GM19455 (cell line): Measurements from ENCODE around the gene DMD.
A peak's percentile ranks its signal among the peaks of the same experiment; 100 is the strongest.

ENCODE experiments used
- ATAC-seq: cut with Tn5 transposase; IDR thresholded peaks from one replicate; pipeline ENCODE4 v1.9.1; 2021; ENCODE audit not compliant: unreplicated experiment

Gene DMD

DNA sequence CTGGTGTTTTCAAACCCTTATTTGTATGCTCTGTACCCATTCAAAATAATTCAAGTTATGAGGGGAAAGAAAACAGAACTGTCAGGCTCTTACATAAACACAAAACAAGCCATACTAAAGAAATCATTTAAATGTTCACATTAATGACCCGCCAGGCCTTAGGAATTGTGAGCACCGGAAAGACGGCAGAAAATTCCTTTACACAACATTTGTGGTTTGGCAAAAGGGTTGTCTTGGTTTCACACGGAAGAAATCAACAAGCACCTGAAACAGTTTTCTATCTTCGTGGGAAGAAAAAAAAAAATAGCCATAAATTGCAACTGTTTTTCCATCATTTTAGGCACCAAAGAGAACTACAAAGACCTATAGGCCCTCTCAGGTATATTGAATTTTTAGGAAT lies 1951.0 kb downstream of the DMD start:
- ATAC-seq: no peak

DNA sequence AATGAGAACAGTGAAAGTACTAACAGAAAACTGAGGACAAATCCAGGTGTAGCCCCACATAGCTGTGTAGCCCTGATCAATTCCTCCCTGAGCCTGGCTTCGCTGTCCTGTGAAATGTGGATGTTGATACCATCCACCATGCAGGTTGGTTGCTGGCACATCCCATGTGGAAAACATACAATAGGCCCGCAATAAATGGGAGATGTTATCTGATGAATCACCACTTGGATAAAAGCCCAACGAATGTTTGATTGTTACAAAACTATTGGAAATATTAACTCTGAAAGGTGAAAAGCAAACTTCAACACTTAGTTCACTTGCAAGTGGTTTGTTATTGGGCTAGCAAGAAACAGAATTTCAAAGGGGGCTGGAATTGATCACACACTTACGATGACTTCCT lies 1953.2 kb downstream of the DMD start:
- ATAC-seq: no peak

DNA sequence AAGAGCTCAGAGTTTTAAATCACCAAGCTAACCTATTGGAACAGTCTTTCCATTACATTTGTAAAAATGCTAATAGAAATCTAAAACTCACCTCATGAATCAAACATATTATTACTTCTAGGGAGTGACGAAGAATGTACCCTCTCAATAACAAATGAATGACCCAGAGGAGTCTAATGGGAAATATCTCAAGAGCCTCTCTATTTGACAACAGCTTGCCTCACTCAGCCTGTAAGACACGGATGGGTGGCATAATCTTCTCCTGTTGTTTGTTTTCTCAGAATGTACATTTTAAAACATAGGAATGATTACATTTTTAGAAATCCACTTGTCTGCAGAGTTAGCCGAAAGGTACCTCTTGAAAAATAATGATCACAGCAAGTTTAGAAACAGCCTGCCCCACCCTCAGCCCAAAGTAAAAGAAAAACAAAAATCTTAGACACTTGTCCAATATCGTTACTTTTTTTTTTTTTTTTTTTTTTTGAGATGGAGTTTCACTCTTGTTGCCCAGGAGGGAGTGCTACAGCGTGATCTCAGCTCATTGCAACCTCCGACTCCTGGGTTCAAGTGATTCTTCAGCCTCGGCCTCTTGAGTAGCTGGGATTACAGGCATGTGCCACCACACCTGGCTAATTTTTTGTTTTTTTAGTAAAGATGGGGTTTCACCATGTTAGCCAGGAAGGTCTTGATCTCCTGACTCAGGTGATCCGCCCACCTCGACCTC lies 1955.9 kb downstream of the DMD start:
- no peak for ATAC-seq

DNA sequence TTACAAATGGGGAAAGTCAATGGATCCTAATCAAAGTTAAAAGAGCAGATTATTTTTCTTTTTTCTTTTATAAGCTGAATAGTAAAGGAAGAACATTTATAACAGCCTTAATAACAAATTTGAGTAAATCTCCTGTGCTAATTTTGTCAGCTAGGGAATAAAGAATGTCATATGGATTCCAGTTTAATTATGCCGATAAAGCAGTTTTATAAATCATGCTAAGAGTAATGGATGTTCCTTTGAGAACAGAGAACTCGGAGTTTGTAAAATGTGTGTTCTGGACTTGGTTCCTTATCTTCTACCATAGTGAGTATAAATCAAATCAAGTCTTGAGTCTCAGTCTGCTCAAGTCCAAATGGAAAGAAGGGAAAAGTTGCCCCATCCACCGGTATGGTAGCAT lies 1959.2 kb downstream of the DMD start:
- no peak for ATAC-seq

DNA sequence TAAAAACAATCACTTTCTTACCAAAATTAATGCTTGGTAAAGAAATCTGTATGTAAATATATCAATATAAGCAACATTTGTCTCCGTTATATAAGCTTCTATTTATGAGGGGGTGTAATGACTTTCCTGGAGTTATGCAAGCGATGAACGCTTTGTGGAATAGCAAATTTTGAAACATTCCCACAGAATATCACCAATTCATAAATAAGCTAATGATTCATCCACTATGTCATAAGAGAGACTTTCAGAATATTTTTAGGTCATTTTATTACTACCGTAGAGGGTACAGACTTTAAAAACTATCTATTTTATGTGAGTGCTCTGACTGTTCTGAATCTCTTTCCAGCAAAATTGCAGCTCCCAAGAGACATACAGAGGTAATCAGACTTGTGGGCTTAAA lies 1960.0 kb downstream of the DMD start:
- ATAC-seq: no peak

DNA sequence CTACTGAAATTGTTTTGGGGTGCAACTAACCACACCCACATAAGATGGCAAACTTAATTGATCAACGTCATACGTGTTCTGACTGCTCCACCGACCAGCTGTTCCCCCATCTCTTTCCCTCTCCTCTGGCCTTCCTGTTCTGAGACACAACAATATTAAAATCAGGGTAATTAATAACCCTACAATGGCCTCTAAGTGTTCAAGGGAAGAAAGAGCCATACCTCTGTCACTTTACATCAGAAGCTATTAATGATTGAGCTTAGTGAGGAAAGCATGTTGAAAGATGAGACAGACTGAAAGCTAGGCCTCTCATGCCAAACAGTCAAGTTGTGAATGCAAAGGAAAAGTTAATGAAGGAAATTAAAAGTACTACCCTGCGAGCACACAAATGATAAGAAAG lies 1965.6 kb downstream of the DMD start:
- no peak for ATAC-seq

DNA sequence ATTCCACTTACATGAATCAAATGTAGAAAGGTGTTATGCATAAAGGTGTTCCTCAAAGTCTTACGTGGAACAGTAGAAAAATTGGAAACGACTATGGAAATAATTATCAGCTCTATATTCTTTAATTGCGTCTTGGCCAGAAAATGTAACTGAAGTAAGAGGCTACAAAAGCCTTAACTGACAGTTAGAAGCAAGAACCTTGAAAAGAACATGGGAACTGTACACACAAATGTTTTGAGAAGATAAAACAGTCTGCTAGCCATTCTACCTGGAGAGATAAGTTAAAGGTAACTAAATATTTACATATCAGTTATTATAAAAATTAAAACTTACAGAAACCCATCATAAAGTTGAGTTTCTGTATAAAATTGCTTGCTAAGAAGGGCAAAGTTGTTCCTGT lies 1967.5 kb downstream of the DMD start:
- ATAC-seq: no peak

DNA sequence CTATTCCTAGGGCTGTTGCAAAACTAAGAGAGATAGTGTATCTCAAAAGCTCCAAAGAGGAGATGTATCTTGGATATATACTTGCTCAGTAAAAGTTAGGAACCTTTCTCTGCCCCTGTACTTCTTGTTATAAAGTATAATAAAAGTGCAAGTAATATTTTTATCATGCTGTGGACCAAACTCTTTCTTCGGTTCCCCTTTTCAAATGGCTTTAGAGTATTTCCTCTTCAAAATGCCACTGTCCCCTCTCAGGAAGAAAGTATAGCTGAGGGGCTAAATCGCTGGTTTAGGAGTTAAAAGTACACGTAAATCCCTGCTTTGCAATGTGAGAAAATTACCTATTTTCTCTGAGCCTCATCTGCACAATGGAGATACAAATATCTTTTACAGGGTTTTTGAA lies 1970.4 kb downstream of the DMD start:
- ATAC-seq: no peak

DNA sequence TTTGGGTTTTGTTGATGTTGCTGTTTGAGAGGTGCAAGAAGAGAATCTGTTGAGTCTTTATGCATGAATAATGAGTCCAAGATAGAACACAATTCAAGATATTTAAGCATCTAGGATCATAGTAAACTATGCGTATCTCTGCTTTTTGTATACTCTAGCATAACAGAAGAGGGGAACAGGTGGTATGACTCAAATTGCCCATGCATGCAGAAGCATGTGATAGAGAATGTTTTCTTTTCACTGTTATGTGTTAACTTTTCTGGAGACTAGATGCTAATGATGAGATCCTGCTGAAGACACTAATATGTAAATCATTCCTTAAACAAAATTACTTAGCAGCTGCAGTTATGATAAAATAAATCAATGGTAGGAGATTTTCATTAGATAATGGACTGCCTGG lies 1974.2 kb downstream of the DMD start:
- peak; percentile 62 for ATAC-seq

DNA sequence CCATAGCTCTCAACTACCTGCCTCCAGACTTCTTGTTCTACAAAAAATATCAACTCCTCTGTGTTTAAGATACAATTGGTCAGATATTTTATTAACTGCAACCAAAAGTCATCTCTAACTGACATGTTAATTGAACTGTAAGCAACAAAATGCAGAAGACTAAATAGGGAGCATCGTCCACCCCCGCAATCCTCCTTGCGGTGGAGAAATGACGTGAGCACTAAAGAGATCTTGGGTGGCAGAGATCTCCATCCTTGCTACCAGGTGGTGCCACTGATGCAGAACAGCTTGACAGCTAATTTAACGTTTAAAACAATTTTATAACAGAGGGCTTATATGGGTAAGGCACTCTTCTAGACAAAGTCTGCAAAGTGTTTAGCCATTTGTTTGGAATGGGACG lies 1975.1 kb downstream of the DMD start:
- ATAC-seq: peak; percentile 67

DNA sequence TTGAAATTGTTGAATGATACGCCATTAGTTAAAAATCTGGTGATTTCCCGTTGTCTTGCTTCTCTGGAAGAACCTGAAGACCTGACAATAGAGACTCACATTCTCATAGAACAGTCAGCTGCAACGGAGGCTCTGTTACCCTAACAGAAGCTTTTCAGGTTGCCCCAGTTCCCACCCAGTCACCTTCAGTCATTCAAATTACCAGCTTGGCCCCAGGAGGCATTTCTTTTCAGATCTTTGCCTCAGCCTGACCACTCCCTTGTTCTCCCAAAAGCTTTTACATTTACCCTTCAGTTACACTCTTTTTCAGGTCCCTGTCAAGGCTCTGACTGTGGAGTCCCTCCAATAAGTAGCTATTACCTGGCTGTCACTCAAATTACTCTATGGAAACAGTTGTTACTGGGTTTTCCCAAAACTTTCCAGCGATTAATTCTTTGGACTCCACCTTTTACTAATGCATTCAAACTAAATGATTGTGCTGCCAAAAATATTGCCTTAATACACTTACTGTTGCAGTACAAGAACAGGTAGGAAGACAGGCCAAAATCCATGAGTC lies 1977.3 kb downstream of the DMD start:
- ATAC-seq: no peak

DNA sequence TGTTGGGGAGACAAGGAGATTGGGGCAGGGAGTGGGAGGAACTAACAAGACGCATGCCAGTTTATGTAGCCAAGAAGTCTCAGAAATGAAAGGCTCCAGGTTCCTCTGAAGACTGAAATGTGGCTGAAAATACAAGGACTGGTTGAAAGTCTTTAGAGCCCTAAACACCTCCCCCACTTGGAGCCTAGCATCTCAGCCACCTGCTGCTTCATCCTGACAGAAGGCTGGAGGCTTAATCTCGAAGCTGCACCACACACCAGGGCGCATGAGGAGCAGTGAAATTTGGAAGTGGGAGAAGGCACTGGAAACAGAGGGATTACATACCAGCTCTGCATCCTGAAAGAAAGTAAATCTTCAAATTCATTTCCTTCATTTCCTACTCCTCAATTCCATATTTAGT lies 1978.8 kb downstream of the DMD start:
- no peak for ATAC-seq

DNA sequence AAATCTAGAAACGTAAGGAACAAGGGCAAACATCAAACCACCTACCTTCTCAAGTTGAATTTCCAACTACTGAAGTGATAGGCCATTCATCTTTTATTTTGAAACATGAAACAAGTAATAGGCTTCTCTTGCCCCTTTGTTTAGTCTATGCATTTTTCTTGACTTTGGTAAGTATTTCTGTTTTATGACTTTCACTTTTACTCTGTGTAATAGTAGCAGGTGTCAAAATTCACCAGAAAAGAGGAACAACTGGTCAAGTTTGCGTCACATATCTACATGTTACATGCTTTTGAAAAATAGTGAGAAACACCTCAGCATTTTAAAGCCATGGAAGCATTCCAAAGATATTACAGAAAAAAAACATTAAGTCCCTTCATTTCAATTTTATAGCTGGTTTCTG lies 1982.4 kb downstream of the DMD start:
- ATAC-seq: peak; percentile 95

DNA sequence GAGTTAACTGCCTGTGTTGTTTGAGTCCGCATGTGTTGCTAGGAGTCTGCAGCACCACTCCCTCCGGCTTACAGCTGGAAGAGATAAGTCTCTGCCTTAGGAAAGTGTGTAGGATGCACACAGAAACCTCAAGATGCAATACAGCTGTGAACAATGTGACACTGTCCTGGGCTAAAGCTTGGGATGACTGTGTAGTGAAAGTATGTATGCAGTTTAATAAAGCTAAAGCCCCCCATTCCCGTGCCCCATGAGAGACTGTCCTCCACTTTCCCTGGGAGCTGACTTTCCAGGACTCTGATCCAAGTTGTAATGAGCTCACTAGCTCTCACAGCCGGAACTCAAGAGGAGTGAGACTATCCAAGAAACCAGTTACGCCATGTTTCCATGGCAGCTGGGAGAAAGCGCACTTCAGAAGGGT lies 1982.9 kb downstream of the DMD start:
- peak; percentile 23 for ATAC-seq

DNA sequence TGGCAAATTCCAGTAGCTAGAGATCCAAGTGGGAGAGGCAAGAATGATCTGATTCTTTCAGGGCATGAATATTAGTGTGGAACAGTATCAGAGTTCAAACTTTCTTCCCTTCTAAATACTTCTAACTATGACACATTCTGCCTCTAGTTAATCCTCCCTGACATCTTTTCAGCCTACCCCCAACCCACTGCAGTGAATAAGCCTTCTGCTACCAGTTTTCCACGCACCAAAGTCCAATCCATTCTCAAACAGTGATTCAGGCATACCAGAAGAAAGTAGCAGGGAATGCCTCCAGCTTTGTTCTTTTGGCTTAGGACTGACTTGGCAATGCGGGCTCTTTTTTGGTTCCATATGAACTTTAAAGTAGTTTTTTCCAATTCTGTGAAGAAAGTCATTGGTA lies 1984.1 kb downstream of the DMD start:
- no peak for ATAC-seq

DNA sequence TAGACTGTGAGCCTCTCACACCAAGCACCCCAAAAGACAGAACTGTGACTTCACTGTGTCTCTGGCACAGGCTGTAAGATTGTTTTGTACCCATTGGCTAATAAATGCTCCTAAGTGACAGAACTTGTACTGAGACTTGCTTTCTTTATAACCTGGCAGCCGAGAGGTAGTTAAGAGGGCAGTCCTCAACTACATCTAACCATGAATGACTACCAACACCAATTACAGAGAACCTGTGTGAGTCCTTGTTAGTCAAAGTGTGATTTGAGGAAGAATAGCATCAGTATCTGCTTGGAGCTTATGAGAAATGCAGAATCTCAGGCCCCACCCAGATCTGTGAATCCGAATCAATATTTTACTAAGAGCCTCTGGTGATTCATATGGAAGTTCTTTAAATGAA lies 1985.5 kb downstream of the DMD start:
- no peak for ATAC-seq

DNA sequence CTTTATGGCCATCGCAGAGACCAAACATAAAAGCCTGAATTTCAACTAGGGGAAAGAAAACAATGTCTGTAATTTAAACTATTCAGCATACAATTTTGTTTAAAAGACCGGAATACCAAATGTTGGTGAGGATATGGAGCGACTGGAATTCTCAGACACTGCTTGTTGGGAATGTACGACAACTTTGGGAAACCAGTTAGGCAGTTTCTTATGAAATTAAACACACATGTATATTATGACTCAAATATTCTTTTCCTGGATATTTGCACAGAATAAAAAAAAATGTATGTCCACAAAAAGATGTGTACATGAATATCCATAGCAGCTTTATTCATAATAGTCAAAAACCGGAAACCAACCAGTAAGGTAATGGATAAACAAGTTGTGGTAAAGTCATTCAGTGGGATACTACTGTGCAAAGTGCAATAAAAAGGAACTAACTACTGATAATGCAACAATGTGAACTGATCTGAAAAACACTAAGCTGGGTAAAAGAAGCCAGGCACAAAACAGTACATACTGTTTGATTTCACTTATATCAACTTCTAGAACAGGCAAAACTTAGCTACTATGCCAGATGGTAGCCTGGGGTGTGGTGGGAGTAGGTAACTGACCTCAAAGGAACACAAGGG lies 1986.9 kb downstream of the DMD start:
- no peak for ATAC-seq

DNA sequence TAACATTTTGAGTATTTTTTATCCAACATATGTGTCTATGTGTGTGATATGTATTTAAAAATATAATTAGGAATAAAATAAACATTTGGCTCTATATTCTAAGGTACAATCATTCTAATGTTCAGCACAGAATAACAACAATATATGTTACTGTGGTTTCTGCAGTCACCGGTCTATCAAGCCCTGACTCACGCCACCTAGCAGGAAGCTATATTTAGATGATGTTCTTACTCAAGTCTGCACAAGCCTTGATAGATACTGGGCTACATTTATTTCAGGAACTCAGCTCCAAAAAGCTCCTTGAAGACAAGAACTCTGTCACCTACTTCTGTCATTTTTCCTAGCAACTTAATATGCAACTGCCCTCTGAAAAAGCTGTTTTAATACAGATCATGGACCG lies 1987.5 kb downstream of the DMD start:
- no peak for ATAC-seq

DNA sequence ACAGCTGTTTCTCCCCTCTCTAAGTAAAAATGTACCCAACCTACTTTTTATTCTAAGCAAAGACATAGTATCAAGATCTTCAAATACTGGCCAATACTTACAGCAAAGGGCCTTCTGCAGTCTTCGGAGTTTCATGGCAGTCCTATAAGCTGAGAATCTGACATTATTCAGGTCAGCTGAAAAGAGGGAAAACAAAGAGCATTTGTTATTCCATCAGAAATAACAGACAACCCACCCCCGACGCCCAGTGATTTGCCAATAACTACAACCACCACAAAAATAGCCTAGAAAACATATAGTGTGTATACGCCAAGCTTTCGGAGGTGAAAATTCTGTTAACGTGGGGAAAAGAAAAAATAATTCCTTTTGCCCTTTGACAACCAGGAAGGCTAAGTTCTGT lies 1988.4 kb downstream of the DMD start:
- ATAC-seq: no peak

DNA sequence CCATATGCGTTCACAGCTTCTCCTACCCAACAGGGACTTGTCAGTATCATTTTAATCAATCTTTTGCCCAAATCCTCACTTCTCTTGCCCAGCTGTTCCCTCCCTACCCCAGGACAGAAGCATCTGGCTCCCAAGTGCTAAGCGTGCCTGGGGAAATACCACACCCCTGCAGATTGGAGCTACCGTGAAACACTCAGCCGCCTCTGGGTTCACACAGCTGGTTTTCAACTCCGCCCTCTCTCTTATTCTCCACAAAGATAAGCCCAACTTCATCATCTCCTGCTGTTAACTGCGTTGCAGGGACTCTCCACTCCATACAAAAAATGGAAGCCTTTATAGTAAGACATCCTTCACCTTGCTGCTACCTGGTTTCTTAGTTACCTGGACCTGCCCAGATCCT lies 1992.2 kb downstream of the DMD start:
- no peak for ATAC-seq

DNA sequence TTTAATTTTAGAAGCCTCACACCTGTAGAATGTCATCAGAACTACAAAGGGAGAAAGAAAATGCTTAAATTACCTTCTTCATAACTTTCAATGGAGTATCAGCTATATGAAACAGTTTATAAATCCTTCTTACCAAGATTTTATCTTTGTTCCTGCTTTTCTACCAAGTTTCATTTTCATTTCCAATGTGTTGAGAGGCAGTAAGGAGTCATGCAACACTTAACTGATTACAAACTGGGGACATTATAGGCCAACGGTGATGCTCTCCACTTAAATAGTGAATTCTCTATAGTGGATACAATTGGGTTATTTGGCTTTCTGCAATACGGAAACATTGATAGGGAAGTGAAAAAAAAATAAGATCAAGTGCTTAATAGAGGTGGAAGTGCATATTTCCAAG lies 1994.3 kb downstream of the DMD start:
- ATAC-seq: no peak

DNA sequence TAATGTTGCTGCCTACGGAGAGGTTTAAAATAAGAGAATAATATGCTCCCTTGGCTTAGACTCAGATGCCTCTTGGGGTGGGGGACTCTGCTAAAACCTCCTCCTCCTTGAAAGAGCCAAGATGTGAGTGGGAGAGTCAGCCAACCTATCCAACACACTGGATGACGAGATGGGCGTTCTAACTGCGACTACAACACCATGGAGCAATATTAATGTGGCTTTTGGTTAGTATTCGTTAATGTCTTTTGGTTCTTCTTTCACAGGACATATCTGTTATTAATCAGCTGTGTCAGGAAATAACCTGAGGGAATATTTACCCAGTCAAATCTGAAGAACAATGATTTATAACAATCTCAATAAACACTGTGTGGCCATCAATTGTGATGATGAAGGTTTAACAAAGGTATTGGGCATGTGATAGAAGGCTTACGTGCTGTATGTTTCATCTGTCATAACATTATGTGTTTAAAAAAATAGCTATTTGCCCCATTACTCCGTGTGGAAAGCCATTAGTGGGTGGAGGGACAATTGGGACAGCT lies 1996.0 kb downstream of the DMD start:
- ATAC-seq: no peak
